Umbilical cord (tissue), 2 donors: Measurements from ENCODE around the gene PRKCE. TPM values are rescaled to one million over a fixed set of nuclear protein-coding genes. Genes with fewer than 3 reads are reported as not detected.
A peak's percentile ranks its signal among the peaks of the same experiment; 100 is the strongest.

ENCODE experiments used
- DNase-seq: peaks from one replicate; pipeline ENCODE4 v3.0.0-alpha.2; 2015; ENCODE audit warnings: low spot score
- total RNA-seq: library from RNA; depleted of rRNA; stranded (reverse); fragments of >200 nt; gene quantifications from one replicate; pipeline ENCODE4 v1.2.3, GENCODE V29; 2014; ENCODE audit warnings: low replicate concordance; ENCODE audit not compliant: insufficient read depth

Gene PRKCE
- total RNA-seq, 1 donor from 2014 or later: 8.2 TPM

DNA sequence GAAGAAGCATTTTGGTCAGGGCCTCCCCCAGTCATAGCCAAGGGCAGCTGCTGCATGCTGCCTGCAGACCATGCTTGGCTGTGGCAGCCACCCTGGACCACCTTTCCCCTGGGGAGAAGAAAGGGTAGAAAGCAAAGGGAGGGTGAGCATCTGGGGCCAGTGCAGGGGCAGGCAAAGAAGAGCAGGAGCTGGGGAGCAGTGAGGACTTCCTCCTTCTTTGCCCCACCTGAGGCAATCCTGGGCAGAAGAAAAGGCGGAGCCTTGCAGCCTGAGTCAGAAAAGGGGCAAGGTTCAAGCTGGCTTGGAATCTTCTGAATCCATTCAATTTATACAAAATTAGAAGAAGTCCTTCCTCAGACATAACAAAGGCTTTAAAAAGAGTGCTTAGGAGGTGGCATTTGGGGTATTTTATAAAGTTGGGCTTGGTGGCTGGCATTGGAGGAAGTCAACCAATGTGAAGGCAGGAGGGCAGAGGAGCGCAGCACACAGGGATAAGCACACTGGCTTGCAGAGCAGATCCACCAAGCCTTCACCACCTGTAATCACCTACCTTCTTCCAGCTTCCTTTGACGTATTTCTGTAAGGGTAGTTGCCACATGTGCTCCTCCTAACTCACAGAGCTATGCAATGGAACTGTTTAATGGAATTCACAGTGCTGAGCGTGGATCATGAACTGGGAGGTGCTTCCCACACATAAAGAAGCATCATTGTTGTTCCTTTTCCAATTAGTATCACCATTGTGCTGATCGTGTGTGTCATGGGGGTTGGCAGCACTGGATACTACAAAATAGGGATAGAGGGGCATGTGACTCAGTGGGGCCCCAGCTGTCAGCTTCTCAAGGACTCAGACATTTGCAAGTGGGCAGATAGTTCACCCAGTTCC lies 491.3 kb downstream of the PRKCE start:
- DNase-seq: no peak

DNA sequence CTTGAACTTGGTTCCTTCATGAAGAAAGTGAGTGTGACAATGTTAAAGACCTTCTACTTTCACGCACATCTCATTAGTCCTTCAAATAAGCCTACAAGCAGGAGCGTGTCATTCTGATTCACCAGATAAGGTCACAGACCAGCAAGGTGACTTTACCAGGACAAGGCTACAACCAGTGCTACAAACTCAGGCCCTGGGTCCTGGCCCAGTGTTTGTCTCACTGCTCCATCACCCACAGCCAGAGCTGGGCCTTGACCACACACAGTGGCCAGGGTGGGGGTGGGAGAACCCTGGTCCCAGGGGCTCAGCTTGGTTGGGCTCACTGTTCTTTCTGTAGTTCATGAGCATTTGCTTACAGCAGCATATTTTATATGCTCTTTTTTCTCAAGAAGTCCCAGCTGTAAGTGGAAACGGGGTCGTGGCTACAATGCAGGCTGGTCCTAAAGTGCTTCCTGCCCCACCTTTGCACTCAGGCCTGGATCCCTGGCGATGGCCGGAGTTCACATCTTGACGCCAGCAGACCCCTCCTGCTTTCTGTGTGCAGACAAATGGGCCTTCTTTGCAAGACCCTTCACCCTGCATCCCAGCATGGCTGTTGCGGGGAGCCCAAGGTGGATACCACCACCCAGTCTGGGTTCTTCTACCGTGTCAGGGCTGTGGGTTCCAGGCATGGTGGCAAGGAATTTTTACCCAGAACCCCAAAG lies 492.1 kb downstream of the PRKCE start:
- DNase-seq: no peak

DNA sequence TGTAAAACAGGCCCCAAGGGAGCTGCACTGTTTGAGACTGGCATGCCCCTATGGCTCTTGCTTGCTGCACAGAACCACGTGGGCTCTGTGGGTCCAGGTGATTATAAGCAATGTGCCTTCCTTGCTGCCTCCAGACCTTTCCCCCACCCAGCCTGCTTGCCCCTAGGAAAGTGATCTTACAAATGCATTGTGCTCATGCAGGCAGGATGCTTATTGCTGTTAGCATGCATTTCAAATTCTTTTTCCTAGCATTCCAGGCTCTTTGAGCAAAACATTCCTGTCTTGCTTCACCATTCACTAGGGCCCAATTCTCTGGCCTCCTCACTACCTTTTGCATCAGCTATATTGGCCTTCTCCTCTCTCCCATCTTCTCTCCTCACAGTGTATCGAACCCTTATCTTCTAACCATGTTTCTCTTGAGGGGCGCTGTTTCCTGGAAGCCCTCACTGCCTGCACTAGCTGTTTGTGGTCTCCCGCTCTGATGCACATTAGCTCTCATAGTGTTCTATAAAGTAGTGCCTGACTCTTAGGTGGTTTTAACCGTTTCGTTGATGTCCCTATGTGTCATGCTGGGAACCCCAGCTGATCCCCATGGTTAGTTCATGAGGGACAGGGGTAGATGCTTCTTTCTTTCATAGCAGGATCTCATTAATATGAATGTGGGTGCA lies 492.8 kb downstream of the PRKCE start:
- DNase-seq: no peak

DNA sequence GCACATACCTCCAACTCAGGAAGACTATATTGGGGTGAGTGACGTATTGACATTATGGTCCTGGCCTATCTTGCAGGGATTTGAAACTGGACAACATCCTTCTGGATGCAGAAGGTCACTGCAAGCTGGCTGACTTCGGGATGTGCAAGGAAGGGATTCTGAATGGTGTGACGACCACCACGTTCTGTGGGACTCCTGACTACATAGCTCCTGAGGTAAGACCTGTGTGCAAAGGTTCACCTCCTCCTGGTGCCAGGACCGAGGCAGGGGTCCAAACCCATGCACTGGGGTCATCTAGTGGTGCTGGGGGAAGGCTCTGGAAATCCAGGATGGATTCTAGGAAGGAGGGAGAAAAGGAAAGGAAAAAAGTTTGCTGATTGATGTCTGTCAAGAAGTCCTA lies 493.5 kb downstream of the PRKCE start:
- no peak for DNase-seq

DNA sequence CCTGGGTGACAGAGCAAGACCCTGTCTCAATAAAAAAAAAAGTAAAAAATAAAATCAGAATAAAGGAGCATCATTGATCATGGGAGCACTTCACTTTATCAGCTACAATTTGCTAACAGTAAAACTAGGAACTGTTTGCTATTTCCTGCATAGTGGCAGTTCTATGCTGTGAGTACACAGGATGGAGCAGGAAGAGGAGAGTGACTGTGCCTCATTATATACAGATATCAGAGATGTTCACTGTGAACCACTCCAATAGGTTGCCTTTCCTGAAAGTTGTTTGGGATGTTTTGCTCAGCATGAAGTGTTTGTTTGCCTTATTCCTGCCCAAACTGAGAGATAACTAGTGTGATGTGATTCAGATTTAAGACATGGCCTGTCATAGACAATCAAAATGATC lies 494.4 kb downstream of the PRKCE start:
- no peak for DNase-seq

DNA sequence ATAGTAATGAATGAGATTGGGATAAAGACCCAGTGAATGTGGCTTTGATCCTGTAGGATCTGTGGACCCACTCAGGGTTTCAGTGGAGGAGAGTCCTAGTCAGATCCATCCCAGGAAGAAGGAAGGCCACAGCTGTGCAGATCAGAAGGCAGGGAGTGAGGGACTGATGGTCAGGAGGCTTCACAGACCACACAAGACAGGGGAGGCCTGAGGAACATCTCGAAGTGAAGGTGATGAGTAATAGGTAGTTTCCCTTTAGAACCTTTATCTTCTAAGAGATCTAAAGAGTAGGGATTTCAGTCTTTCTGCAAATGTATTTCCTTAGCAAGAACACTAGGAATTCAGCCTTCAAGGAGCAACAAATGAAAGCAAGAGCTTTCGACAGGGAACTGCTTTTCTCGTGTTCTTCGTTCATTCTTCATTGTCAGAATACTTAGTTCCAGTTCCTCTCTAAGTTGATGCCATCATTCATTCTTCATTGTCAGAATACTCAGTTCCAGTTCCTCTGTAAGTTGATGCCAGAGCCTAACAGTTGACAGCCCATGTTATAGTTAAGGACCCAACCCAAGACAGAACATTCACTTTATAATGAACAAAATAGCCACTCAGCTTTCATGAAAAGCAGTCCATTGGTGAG lies 495.5 kb downstream of the PRKCE start:
- DNase-seq: no peak

DNA sequence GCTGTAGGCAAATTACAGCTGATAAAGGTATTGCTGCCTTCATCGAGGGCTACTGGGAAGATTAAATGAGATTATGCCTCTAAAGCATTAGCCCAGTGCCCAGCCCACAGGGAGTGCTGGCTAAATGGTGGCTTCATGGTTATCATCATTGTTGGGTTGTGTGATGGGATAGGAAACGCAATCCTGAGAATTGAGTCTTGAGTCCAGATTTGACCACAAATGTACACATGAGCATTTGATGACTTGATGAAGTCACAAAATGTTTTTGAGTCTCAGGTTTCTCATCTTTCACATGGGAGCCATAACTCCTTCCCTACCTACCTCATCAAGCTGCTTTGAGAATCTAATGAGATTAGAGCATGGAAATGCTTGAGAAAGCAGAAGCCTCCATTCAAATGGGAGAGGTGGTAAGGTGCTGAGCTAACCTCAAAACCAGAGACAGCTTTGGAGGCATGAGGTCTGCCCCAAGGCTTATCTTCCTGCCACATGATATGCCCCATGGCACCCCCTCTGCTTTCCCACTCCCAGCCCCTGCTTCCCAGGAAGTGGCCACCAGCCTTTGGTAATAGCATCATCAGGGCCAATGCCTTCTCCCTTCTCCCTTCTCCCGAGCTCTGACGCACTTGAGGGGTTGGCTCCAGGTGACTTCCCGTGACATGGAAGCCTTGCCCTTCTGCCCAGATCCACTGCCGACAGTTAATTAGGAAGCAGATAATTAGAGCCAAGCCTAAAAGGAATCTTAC lies 496.3 kb downstream of the PRKCE start:
- no peak for DNase-seq

DNA sequence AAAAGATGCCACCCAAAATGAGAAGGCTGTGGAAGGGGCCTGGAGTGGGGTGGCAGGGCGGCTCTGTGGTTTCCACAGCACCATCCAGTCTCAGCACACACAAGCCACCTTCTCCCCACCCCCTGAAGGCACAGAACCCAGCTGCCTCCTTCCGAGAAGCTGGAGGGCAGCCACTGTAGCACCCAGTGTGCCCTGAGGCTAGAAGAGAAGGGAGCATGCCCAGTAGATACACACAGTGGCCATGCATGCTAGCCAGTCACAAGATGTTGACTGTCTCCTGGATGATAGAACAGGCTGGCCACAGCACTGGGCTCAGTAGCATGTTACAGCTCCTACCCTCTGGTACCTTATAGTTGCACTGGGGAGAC lies 496.9 kb downstream of the PRKCE start:
- no peak for DNase-seq

DNA sequence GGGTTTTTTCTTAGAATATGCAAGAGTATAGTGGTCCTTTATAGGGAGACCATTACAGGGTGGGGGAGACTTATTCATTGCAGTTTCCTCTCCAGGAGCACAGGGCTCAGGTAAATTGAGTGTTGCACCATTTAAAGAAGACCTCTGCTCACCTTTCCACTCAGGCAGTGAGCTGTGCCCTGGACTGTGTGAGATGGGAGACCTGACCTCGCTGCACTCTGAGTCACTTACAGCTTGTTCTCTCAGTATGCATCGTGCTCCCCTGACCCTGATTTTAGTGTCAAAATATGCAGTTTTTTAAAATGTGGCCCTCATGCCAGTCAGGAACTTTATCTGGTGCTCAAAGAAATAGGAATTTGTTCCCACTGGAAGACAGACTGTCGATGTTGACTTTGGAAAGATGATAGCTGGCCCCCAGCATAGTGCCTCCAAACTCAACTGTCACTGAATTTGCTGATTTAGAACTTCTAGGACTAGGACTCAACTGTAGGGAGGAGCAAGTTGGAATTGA lies 499.0 kb downstream of the PRKCE start:
- peak; percentile 19 for DNase-seq

DNA sequence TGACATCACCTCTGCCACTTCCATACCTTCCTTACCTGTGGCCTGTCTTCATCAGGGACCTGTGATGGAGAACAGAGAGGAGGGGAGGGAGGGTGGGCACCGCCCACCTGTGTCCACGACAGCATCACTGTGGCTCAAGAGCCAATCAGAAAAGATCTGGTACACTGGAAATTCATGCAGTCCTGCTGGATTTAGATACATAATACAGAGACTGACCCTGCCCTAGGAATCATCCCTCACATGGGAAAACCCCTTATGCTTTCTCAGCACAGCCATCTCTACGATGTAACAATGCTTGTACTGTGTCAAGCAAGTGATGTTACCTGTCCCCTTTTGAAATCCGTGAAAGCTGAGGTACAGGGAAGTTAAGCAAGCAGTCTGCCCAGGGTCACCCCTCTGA lies 500.1 kb downstream of the PRKCE start:
- no peak for DNase-seq

DNA sequence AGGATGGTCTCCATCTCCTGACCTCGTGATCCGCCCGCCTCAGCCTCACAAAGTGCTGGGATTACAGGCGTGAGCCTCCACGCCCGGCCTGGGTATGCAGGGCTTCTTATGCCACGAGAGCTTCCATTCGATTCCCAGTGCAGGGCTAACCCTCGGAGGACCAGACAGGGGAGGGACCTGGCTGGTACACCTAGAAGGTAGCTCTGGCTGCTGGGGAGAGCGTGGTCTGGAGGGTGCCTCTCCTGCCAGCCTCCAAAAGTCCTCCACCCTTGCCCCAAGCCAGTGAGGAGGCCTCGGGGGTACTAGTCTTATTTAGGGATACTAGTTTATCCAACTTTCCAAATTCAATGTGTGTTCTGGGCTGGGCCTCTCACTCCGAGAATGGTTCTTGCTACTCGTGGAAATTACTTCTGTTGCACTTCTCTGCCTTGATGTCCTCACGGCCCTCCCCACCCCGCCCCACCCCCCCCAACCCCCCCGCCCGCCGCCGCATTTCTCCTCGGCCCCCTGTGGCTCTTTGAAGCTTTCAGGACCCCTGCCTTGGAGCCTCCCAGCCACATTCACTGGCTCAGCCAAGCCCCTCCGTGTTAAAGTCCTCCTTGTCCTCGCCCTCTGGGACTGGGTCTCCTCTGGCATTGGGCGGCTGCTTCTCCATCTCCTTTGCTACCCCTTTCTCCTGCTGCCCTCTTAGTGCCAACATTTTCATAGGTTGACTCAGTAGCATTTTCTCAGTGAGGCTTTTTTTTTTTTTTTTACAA lies 502.7 kb downstream of the PRKCE start:
- no peak for DNase-seq

DNA sequence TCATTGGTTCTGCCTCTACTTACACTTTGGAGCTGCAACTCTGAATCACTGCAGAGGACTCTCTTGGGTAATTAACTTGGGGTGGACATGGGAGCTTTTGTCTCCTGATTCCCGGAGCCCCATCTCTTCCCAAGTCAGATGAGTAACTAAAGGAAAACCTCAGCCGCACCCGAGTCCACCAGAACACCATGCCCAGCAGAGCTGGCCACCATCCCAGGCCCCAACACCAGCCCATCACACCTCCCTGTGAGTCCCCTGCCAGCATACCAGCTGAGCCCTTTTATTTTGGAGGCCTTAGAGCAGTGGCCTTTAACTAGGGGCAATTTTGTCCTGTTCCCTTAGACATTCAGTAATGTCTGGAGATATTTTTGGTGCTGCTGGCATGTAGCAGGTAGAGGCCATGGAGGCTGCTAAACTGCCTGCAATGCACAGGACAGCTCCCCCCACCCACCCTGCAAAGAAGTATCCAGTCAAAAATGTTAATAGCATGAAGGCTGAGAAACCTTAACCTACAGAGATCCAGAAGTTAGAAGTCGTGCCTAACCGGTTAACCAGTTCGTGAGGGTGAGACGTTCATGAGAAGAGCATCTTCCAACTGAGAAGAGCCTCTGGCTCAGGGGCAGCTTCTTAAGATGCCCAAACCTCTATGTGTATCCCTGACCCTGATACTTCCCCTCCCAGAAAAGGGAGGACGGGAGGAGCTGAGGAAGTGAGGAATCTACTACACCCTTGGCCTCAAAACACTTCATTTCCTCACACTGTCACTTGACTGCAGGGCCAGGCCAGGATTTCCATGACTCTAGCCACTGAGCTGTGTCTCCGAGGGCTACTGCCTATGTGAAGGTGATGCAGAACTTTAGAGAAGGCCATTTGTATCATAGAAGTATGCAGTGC lies 505.8 kb downstream of the PRKCE start:
- no peak for DNase-seq

DNA sequence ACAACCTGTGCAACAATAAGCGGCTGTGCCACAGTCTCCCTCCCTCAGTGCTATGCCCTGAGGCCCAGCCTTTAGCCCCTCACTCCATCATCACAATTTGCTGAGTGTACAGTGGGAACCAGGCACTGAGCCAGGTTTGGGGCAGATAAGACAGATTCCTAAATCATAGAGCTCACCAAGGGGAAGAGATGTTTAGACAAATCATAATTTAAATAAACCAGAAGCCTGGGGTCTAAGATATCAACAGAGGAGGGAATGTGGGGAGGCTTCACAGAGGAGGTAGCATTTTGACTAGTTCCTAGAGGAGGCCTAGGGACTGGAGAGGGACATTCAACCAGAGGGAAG lies 506.5 kb downstream of the PRKCE start:
- DNase-seq: peak; percentile 85

DNA sequence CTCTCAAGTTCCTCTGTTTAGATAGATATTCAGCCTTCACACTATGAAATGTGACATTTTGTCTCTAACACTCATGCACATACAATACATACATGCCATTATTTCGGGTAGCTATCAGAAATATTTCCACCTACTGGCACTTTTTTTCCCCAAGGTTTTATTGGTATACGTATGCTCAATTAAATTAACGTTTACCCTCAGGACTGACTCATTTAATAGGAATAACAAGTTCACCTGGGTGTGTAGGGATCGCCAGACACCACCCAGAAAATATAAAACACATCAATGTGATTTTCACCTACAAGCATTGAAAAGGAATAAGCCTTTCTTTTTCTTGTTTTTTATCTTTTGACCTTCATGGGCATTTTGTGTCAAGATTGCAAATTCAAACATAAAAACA lies 507.2 kb downstream of the PRKCE start:
- no peak for DNase-seq

DNA sequence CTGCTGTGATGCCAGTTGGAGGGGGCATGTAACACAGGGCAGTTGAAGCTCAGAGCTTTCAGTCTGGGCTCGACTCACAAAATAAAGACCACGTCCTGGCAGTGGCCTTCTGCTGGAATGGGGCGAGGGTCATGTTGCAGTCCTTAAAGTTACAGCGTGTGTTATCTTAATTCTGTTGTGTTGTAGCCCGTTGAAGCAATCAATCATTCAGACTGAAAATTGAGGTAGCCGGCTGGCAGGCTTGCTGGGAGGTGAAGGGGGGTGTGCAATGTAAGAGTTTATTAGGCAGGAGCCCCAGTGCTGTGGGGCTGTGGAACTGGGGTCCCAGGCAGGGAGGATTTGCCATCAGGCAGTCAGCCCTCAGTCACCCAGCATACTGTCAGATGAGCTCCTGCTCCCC lies 508.9 kb downstream of the PRKCE start:
- DNase-seq: no peak

DNA sequence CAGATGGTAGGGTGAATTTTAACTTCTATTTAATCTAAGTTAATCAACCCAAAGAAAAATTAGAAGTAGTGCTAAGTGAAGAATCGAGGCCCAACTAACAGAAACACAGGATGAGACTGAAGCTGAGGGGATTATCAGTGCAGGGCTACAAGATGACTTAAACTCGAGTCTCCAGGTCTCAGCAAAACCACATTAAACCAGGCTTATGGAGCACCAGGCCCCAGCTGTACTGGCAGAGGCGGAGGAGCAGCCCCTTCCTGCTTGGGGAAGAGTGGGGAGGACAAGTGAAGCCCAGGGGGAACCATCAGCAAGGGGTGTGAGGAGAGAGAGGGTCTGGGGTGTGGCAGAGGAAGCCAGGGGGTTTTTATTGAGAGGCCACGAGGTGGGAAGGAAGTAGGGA lies 509.8 kb downstream of the PRKCE start:
- peak; percentile 77 for DNase-seq

DNA sequence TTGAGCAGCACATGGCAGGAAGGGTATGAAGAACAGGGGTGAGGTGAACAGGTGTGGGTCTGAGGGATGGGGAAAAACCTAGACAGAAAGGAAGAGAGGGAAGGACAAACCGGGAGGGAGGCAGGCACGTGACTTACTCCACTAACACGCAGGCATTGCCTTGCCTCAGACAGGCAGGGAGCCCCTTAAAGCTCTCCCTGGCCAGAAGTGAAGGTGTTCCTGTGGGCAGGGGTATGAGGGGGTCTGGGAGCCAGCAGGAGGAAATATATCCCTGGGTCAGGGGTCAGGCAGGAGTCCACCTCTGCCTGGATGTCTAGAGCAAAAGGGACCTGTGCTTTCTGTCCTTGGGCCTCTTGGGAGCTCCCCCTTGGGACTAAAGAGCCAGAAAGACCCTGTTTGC lies 510.4 kb downstream of the PRKCE start:
- no peak for DNase-seq

DNA sequence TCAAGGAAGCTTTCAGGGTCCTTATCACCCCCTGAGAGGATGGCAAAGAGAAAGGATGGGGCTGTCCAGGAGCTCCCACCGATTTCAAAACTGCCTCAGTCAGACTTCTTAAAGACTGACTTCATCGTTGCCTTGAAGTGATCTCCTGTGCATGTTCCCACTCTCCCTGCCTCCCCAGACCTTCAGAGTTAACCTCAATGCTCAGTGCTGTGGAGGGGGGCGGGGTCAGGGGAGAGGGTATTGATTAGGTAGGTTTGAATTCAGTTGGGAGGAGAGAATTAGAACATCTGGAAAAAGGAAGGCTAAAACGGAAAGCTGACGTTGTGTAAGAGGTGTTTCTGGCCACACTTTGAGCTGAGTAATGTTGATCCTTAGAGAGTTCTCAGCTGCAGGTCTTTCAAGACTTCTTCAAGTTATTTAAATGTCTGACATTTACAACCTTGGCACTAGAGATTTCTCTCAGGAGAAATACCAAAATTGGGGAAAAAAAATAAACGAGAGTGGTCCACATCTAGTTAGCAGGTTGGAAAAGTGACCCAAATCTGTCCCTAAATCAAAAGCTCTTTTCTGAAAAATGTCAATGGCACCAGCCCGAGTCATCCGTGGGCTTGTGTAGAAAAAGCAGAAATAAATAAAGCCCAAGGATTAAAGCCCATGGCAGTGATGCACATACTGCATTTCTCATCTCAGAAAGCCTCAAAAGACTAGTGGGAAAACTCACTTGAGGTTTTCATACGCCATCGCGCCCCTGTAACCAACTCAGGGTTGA lies 511.0 kb downstream of the PRKCE start:
- DNase-seq: peak; percentile 64

DNA sequence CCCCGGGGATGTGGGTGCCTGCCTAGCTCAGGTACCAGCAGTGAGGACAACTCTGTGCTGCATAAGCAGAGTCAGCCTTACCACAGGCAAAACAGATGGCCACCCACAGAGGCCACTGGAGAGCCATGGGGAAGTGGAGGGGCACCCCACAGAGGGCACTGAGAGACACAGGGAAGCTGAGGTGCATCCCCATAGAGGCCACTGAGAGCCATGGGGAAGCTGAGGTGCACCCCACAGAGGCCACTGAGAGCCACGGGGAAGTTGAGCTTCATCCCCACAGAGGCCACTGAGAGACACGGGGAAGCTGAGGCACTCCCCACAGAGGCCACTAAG lies 511.6 kb downstream of the PRKCE start:
- DNase-seq: no peak
